ENCODE results near the gene METTL1.

- TF ChIP-seq CTCF (conservative IDR thresholded peaks at IDR 0.05; ENCODE audit: low read length) (no peak), EZH2phosphoT487 (IDR thresholded peaks at IDR 0.05; ENCODE audit: borderline replicate concordance) (no peak)
Observed at GRCh38 chr12:57735198-57735855, 36.6 kb downstream of the METTL1 start.

Measured in Loucy (cell line).